Stimulated activated CD4-positive, alpha-beta T cell treated with anti-CD3 and anti-CD28 coated beads, Interleukin-15, amount 100 ng/mL, for 48 hours (primary cell): ENCODE data around the gene DAGLA.

ENCODE experiments used
- DNase-seq, 2 donors: peaks; one replicate each; pipeline ENCODE4 v3.0.0-alpha.2; 2020; ENCODE audit warnings: low read depth in 2 of 2

The DAGLA gene

GRCh38 chr11:61745781-61746441 is 65.7 kb downstream of the DAGLA start:
- no peak for DNase-seq

- no peak for DNase-seq
Observed at GRCh38 chr11:61746442-61747191, 66.4 kb downstream of the DAGLA start.

GRCh38 chr11:61747192-61747966 is 67.2 kb downstream of the DAGLA start:
- DNase-seq = peak in 1 of 2 donors; percentile 39

GRCh38 chr11:61747967-61748285 is 67.7 kb downstream of the DAGLA start:
- DNase-seq = no peak

- no peak for DNase-seq
Observed at GRCh38 chr11:61749591-61750217, 69.5 kb downstream of the DAGLA start.

GRCh38 chr11:61750631-61751273 is 70.6 kb downstream of the DAGLA start:
- no peak for DNase-seq

- no peak for DNase-seq
Observed at GRCh38 chr11:61751384-61751783, 71.2 kb downstream of the DAGLA start.

GRCh38 chr11:61752117-61752924 is 72.1 kb downstream of the DAGLA start, which contains the start of gene MYRF:
MYRF (plus strand) TSS chr11:61752636; CDS start chr11:61752745, 109 bp downstream.
- peak in 1 of 2 donors; percentile 44 for DNase-seq

- DNase-seq = no peak
Observed at GRCh38 chr11:61752925-61753521, 72.8 kb downstream of the DAGLA start.

GRCh38 chr11:61753672-61754071 is 73.5 kb downstream of the DAGLA start:
- DNase-seq = no peak

- no peak for DNase-seq
Observed at GRCh38 chr11:61754534-61755482, 74.6 kb downstream of the DAGLA start.

GRCh38 chr11:61756147-61756451 is 75.9 kb downstream of the DAGLA start:
- DNase-seq = no peak

GRCh38 chr11:61756452-61757212 is 76.4 kb downstream of the DAGLA start:
- peak in 1 of 2 donors; percentile 44 for DNase-seq

GRCh38 chr11:61757213-61757862 is 77.1 kb downstream of the DAGLA start:
- no peak for DNase-seq

GRCh38 chr11:61760946-61761345 is 80.8 kb downstream of the DAGLA start:
- no peak for DNase-seq

GRCh38 chr11:61761440-61762222 is 81.4 kb downstream of the DAGLA start:
- DNase-seq = no peak

GRCh38 chr11:61762223-61762615 is 82.0 kb downstream of the DAGLA start:
- no peak for DNase-seq
